CD4-positive, alpha-beta T cell treated with Interleukin-21 for 1 hour (primary cell): ENCODE results near the gene KMT2E.
"Not testable (repeated sequence)": the region's sequence is repeated elsewhere in the genome, so short reads cannot be mapped to it uniquely, and the experiment has no call there.

Source experiments
- DNase-seq: peaks from one replicate; pipeline ENCODE4 v3.0.0-alpha.2; 2020

KMT2E gene

GRCh38 chr7:105027176-105027853 lies 13.3 kb downstream of the KMT2E start:
- DNase-seq: no peak

- DNase-seq: no peak
These were observed 14.0 kb downstream of the KMT2E start for GRCh38 chr7:105028004-105028403.

- not testable (repeated sequence) for DNase-seq
These were observed 14.9 kb downstream of the KMT2E start for GRCh38 chr7:105028941-105029340.

GRCh38 chr7:105030447-105030846 lies 16.4 kb downstream of the KMT2E start:
- DNase-seq: no peak

- no peak for DNase-seq
These were observed 18.7 kb downstream of the KMT2E start for GRCh38 chr7:105032553-105033214.

- no peak for DNase-seq
These were observed 21.3 kb downstream of the KMT2E start for GRCh38 chr7:105035349-105035748.

- DNase-seq: no peak
These were observed 22.5 kb downstream of the KMT2E start for GRCh38 chr7:105036217-105037168.

- DNase-seq: no peak
These were observed 23.3 kb downstream of the KMT2E start for GRCh38 chr7:105037319-105037718.

GRCh38 chr7:105044449-105045070 lies 30.6 kb downstream of the KMT2E start:
- no peak for DNase-seq

- DNase-seq: no peak
These were observed 32.4 kb downstream of the KMT2E start for GRCh38 chr7:105046414-105046813.

- DNase-seq: no peak
These were observed 33.9 kb downstream of the KMT2E start for GRCh38 chr7:105047932-105048331.

- DNase-seq: no peak
These were observed 36.5 kb downstream of the KMT2E start for GRCh38 chr7:105050493-105050892.

GRCh38 chr7:105050899-105051298 lies 36.9 kb downstream of the KMT2E start:
- DNase-seq: not testable (repeated sequence)

GRCh38 chr7:105055084-105055483 lies 41.1 kb downstream of the KMT2E start:
- DNase-seq: no peak

GRCh38 chr7:105055621-105056020 lies 41.6 kb downstream of the KMT2E start:
- no peak for DNase-seq

GRCh38 chr7:105057472-105057871 lies 43.5 kb downstream of the KMT2E start:
- DNase-seq: no peak

GRCh38 chr7:105060437-105060836 lies 46.4 kb downstream of the KMT2E start:
- no peak for DNase-seq

- DNase-seq: no peak
These were observed 46.9 kb downstream of the KMT2E start for GRCh38 chr7:105060923-105061322.

- no peak for DNase-seq
These were observed 51.1 kb downstream of the KMT2E start for GRCh38 chr7:105065104-105065503.

GRCh38 chr7:105067691-105068090 lies 53.7 kb downstream of the KMT2E start:
- no peak for DNase-seq

- DNase-seq: no peak
These were observed 54.9 kb downstream of the KMT2E start for GRCh38 chr7:105068886-105069285.

- DNase-seq: no peak
These were observed 59.1 kb downstream of the KMT2E start for GRCh38 chr7:105073143-105073542.

GRCh38 chr7:105079348-105079747 lies 65.3 kb downstream of the KMT2E start:
- no peak for DNase-seq
